Thyroid gland (tissue), 4 donors: ENCODE results near the gene SYT17.

Experiments used
- CTCF ChIP-seq, 6 experiments: fragments of 200-600 bp in 3 of 6; fragments of 450-650 bp in 3 of 6; sonication (generic) in 3 of 6; IDR thresholded peaks; one replicate each; pipeline ENCODE4 v1.5.1; 2016 to 2019; ENCODE audit warnings: antibody characterized with exemption in 6 of 6, mild to moderate bottlenecking in 2 of 6, inconsistent platforms in 1 of 6, moderate library complexity in 1 of 6
- POLR2A ChIP-seq, 2 donors: fragments of 450-650 bp; IDR thresholded peaks; one replicate each; pipeline ENCODE4 v1.6.1; 2017; ENCODE audit warnings: antibody characterized with exemption in 2 of 2, mild to moderate bottlenecking in 2 of 2, moderate library complexity in 1 of 2

- TF ChIP-seq CTCF (IDR thresholded peaks at IDR 0.05) (no peak), POLR2A (IDR thresholded peaks at IDR 0.05) (no peak)
These were observed 114.1 kb downstream of the SYT17 start for GRCh38 chr16:19282101-19282500.
